H1 (cell line): ENCODE data around the gene CROT. TPM values are rescaled to one million over a fixed set of nuclear protein-coding genes. Genes with fewer than 3 reads are reported as not detected.

Experiments
- CTCF ChIA-PET: fragments of 300-600 bp; sonication (Branson Sonifier 250); formaldehyde crosslinking; loops from one replicate; lab custom pipeline; 2021; ENCODE audit not compliant: partially characterized antibody; lab: Charles Lee
- POLR2A ChIA-PET: fragments of 300-600 bp; sonication (Branson Sonifier 250); formaldehyde crosslinking; loops from one replicate; lab custom pipeline; 2021; ENCODE audit warnings: inconsistent platforms; ENCODE audit not compliant: partially characterized antibody; lab: Charles Lee
- DNase-seq, 2 experiments: peaks; one replicate each; pipeline versions ENCODE4 v3.0.0 to v3.0.0-alpha.2; 2010 to 2022; ENCODE audit warnings: low spot score in 2 of 2, low read depth in 1 of 2, mixed read lengths in 1 of 2
- FAIRE-seq: peaks from 2 replicates; lab custom pipeline; 2011; peaks lifted over from hg19 to GRCh38; lab: Jason Lieb, UNC
- H2AFZ ChIP-seq: 2 replicates; pipeline ENCODE4 v1.8.1; 2012; ENCODE audit warnings: low read length, inconsistent platforms
- H2AK5ac ChIP-seq: 2 replicates; pipeline ENCODE4 v1.6.1; 2013; ENCODE audit warnings: low read depth, low read length
- H2BK120ac ChIP-seq: replicated peaks from 2 replicates; pipeline ENCODE3; 2013; ENCODE audit warnings: low read depth, low read length, inconsistent platforms
- H2BK12ac ChIP-seq: 2 replicates; pipeline ENCODE4 v1.6.1; 2013; ENCODE audit warnings: low read depth, low read length
- H2BK15ac ChIP-seq: 2 replicates; pipeline ENCODE4 v1.6.1; 2013; ENCODE audit warnings: low read length
- H2BK20ac ChIP-seq: 2 replicates; pipeline ENCODE4 v1.6.1; 2013; ENCODE audit warnings: low read length
- H2BK5ac ChIP-seq: 2 replicates; pipeline ENCODE4 v1.6.1; 2013; ENCODE audit warnings: low read depth, low read length
- H3K14ac ChIP-seq: 2 replicates; pipeline ENCODE4 v1.6.1; 2013; ENCODE audit warnings: inconsistent platforms; ENCODE audit not compliant: insufficient read length
- H3K18ac ChIP-seq: 2 replicates; pipeline ENCODE4 v1.6.1; 2013; ENCODE audit warnings: low read length; ENCODE audit errors: extremely low read depth
- H3K23ac ChIP-seq: 2 replicates; pipeline ENCODE4 v1.6.1; 2013; ENCODE audit warnings: inconsistent platforms; ENCODE audit not compliant: insufficient read length
- H3K23me2 ChIP-seq: 2 replicates; pipeline ENCODE4 v1.6.1; 2013; ENCODE audit warnings: low read depth, low read length
- H3K27ac ChIP-seq: 2 replicates; pipeline ENCODE4 v1.6.1; 2011; ENCODE audit warnings: low read depth, low read length, inconsistent platforms
- H3K27me3 ChIP-seq, 4 experiments: replicated peaks in 1 of 4; 1 replicate in 1 of 4; 2 replicates in 3 of 4; pipeline versions ENCODE4 v1.6.1 to v1.8.1; 2011 to 2013; ENCODE audit warnings: low read length in 3 of 4, mild to moderate bottlenecking in 3 of 4, inconsistent platforms in 2 of 4, mixed read lengths in 2 of 4, moderate library complexity in 1 of 4; ENCODE audit not compliant: control insufficient read depth in 3 of 4, insufficient read depth in 3 of 4; ENCODE audit errors: extremely low read depth in 1 of 4
- H3K36me3 ChIP-seq, 4 experiments: 2 replicates each; pipeline versions ENCODE4 v1.6.1 to v1.8.1; 2011 to 2013; ENCODE audit warnings: mild to moderate bottlenecking in 4 of 4, low read length in 3 of 4, moderate library complexity in 2 of 4, control low read depth in 1 of 4, inconsistent platforms in 1 of 4; ENCODE audit not compliant: insufficient read depth in 4 of 4, control insufficient read depth in 2 of 4
- H3K4ac ChIP-seq: replicated peaks from 2 replicates; pipeline ENCODE3; 2013; ENCODE audit warnings: low read length, low read depth, mixed read lengths, inconsistent platforms; ENCODE audit not compliant: insufficient read length
- H3K4me1 ChIP-seq, 4 experiments: replicated peaks in 1 of 4; 1 replicate in 1 of 4; 2 replicates in 3 of 4; pipeline versions ENCODE4 v1.6.1 to v1.8.1; 2011 to 2013; ENCODE audit warnings: low read length in 3 of 4, inconsistent platforms in 2 of 4, mixed read lengths in 1 of 4; ENCODE audit not compliant: insufficient read depth in 4 of 4, control insufficient read depth in 3 of 4
- H3K4me2 ChIP-seq, 2 experiments: 2 replicates each; pipeline versions ENCODE4 v1.6.1 to v1.8.1; 2011 to 2013; ENCODE audit warnings: low read depth in 2 of 2, low read length in 2 of 2, control low read depth in 1 of 2, inconsistent platforms in 1 of 2, mild to moderate bottlenecking in 1 of 2; ENCODE audit not compliant: insufficient read depth in 1 of 2
- H3K4me3 ChIP-seq, 4 experiments: fragments of 200-600, 300-600 bp in 1 of 4; sonication (generic), shearing (Covaris generic), sonication (Bioruptor Twin) in 1 of 4; 2 replicates each; pipeline versions ENCODE4 v1.5.1 to v1.8.1; 2011 to 2016; ENCODE audit warnings: low read length in 4 of 4, low read depth in 3 of 4, control low read depth in 2 of 4, inconsistent platforms in 2 of 4, mild to moderate bottlenecking in 2 of 4, mixed read lengths in 1 of 4, moderate library complexity in 1 of 4; ENCODE audit not compliant: insufficient read depth in 2 of 4; ENCODE audit errors: extremely low read depth in 1 of 4
- H3K56ac ChIP-seq: replicated peaks from 2 replicates; pipeline ENCODE3; 2013; ENCODE audit warnings: low read depth, mild to moderate bottlenecking, mixed read lengths, low read length, inconsistent platforms; ENCODE audit not compliant: insufficient read length
- H3K79me1 ChIP-seq: 2 replicates; pipeline ENCODE4 v1.6.1; 2013; ENCODE audit warnings: low read depth, low read length, control low read depth
- H3K79me2 ChIP-seq, 2 experiments: 2 replicates each; pipeline versions ENCODE4 v1.6.1 to v1.8.1; 2012 to 2013; ENCODE audit warnings: low read length in 2 of 2, mild to moderate bottlenecking in 2 of 2, inconsistent platforms in 1 of 2; ENCODE audit not compliant: insufficient read depth in 2 of 2, control insufficient read depth in 1 of 2
- H3K9ac ChIP-seq, 4 experiments: replicated peaks in 1 of 4; 1 replicate in 1 of 4; 2 replicates in 3 of 4; pipeline versions ENCODE4 v1.6.1 to v1.8.1; 2011 to 2013; ENCODE audit warnings: low read depth in 3 of 4, low read length in 3 of 4, control low read depth in 2 of 4, mild to moderate bottlenecking in 2 of 4, moderate library complexity in 2 of 4, inconsistent platforms in 1 of 4; ENCODE audit errors: extremely low read depth in 1 of 4
- H3K9me3 ChIP-seq, 2 experiments: 2 replicates each; pipeline versions ENCODE4 v1.6.1 to v1.8.1; 2012 to 2013; ENCODE audit warnings: mild to moderate bottlenecking in 2 of 2, moderate library complexity in 2 of 2, control low read depth in 1 of 2, inconsistent platforms in 1 of 2, low read depth in 1 of 2, low read length in 1 of 2, mixed read lengths in 1 of 2; ENCODE audit not compliant: insufficient read depth in 2 of 2
- H4K20me1 ChIP-seq, 2 experiments: replicated peaks in 1 of 2; 2 replicates each; pipeline versions ENCODE3 to v1.8.1; 2011 to 2013; ENCODE audit warnings: inconsistent platforms in 2 of 2, low read length in 2 of 2, mild to moderate bottlenecking in 1 of 2; ENCODE audit not compliant: insufficient read depth in 2 of 2, control insufficient read depth in 1 of 2
- H4K5ac ChIP-seq: 2 replicates; pipeline ENCODE4 v1.6.1; 2013; ENCODE audit warnings: low read length, low read depth, mixed read lengths, inconsistent platforms; ENCODE audit not compliant: insufficient read length
- H4K8ac ChIP-seq: 2 replicates; pipeline ENCODE4 v1.8.0; 2013; ENCODE audit warnings: mild to moderate bottlenecking, moderate library complexity, low read length, inconsistent platforms; ENCODE audit not compliant: insufficient read depth; ENCODE audit errors: extremely low read depth
- H4K91ac ChIP-seq: replicated peaks from 2 replicates; pipeline ENCODE3; 2013; ENCODE audit warnings: low read length, mixed read lengths, inconsistent platforms; ENCODE audit not compliant: insufficient read length
- CBX5 ChIP-seq: fragments of 300-800, 300-1000 bp; sonication (generic); IDR thresholded peaks from 2 replicates; pipeline ENCODE4 v1.7.1; 2016; ENCODE audit warnings: antibody characterized with exemption, low read length, low read depth
- CREB1 ChIP-seq: IDR thresholded peaks from 2 replicates; pipeline ENCODE4 v1.6.1; 2012; ENCODE audit warnings: inconsistent platforms
- CTBP2 ChIP-seq: IDR thresholded peaks from 2 replicates; pipeline ENCODE4 v1.7.0; 2011; ENCODE audit warnings: borderline replicate concordance, mild to moderate bottlenecking, moderate library complexity, mixed read lengths, low read length; ENCODE audit not compliant: insufficient read depth, insufficient read length
- JUN ChIP-seq: IDR thresholded peaks from 2 replicates; pipeline ENCODE4 v1.6.1; 2011; ENCODE audit warnings: low read depth, mild to moderate bottlenecking, improper control_type of control experiment, low read length
- MAFK ChIP-seq: IDR thresholded peaks from 2 replicates; pipeline ENCODE4 v1.6.1; 2012; ENCODE audit warnings: low read depth, mild to moderate bottlenecking, improper control_type of control experiment, low read length
- NRF1 ChIP-seq: IDR thresholded peaks from 2 replicates; pipeline ENCODE4 v1.6.1; 2011; ENCODE audit warnings: mild to moderate bottlenecking, low read depth, low read length, improper control_type of control experiment
- POLR2A ChIP-seq, 2 experiments: IDR thresholded peaks; 1 replicate in 1 of 2; 2 replicates in 1 of 2; pipeline ENCODE4 v1.6.1; 2011; ENCODE audit warnings: low read depth in 2 of 2, low read length in 2 of 2, mild to moderate bottlenecking in 2 of 2; ENCODE audit errors: control extremely low read depth in 1 of 2
- TAF1 ChIP-seq: IDR thresholded peaks from 2 replicates; pipeline ENCODE4 v1.6.1; 2011; ENCODE audit warnings: mild to moderate bottlenecking, low read depth, low read length
- WGBS, 2 experiments: shearing (Covaris generic) in 1 of 2; methylation state at CpG; one replicate each; pipeline versions ENCODE4 v1.1.6 to v1.1.7; 2013 to 2015; ENCODE audit warnings: low lambda C conversion rate in 2 of 2, mixed read lengths in 2 of 2, inconsistent platforms in 1 of 2, low coverage in 1 of 2, missing lambda C conversion rate in 1 of 2; ENCODE audit not compliant: insufficient replicate concordance in 2 of 2, insufficient coverage in 1 of 2, insufficient read length in 1 of 2; ENCODE audit errors: extremely low coverage in 1 of 2, missing lambda C conversion rate in 1 of 2; 5-methylcytosine and 5-hydroxymethylcytosine counted together
- polyA plus RNA-seq, 7 experiments: library from polyadenylated mRNA; depleted of rRNA in 3 of 7; stranded (reverse) in 5 of 7; unstranded in 2 of 7; fragments of >200 nt in 5 of 7; fragments of 200-250 nt in 2 of 7; gene quantifications; 1 replicate in 5 of 7; 2 replicates in 1 of 7; 4 replicates in 1 of 7; pipeline versions ENCODE4 v1.2.1 to v1.2.3, GENCODE V29; 2011 to 2013; ENCODE audit warnings: missing spikeins in 2 of 7, mixed read lengths in 2 of 7
- total RNA-seq: library from RNA; stranded (reverse); fragmentation: NEBNext Ultra II Directional; extraction: Animal tissue kit (Norgen Biotek cat#: 25700); gene quantifications from 2 replicates; pipeline ENCODE4 v1.2.1, GENCODE V29; 2021

Gene CROT
- total and polyA plus RNA-seq, 2 of the 8 experiments (the other 6 are each of a cell fraction or from before 2014, with no cell fraction given): 2.2 to 5.6 TPM

GRCh38 chr7:87347664-87348063 is 2.2 kb downstream of the CROT start:
- no peak overlapping the region for H2BK12ac ChIP-seq
- no peak overlapping the region for H3K56ac ChIP-seq
- H3K14ac ChIP-seq: no peak overlapping the region
- peaks cover 6% of the 10 kb centered on the region for H3K23me2 ChIP-seq
- no peaks in the 10 kb centered on the region for H3K79me2 ChIP-seq
- WGBS, 2 experiments: 88% methylated on average over 2 of the region's 2 CpGs; no CpG with 5 or more reads in 1 of the 2 experiments
- DNase-seq: no peak
- H3K27me3 ChIP-seq: peaks cover 0 to 5% (median 0%) of the 10 kb centered on the region in 4 experiments; a peak in 2 of 7 replicates
- no peak overlapping the region for H3K27ac ChIP-seq
- FAIRE-seq: no peak
- no peak overlapping the region for H3K9ac ChIP-seq
- no peaks in the 10 kb centered on the region for H3K79me1 ChIP-seq
- H4K91ac ChIP-seq: no peak overlapping the region
- H4K8ac ChIP-seq: no peak overlapping the region
- H3K4me3 ChIP-seq: no peak overlapping the region
- ChIA-PET POLR2A (no interaction called here), CTCF (interaction anchor here (0.8 to 1.0 kb wide), 2 partner anchors 9 to 98 kb away, joined by 3 read pairs; no protein-coding TSS in a partner anchor)
- peaks cover 0 to 33% (median 6%) of the 10 kb centered on the region in 4 experiments; a peak in 3 of 8 replicates for H3K36me3 ChIP-seq
- H2BK120ac ChIP-seq: no peak overlapping the region
- no peaks in the 10 kb centered on the region for H4K20me1 ChIP-seq
- no peak overlapping the region for H3K23ac ChIP-seq
- no peak overlapping the region for H2BK20ac ChIP-seq
- H2BK5ac ChIP-seq: no peak overlapping the region
- peaks cover 0 to 2% (median 0%) of the 10 kb centered on the region in 4 experiments; a peak in 1 of 7 replicates for H3K4me1 ChIP-seq
- no peak overlapping the region for H2BK15ac ChIP-seq
- H3K4me2 ChIP-seq: no peak overlapping the region
- H3K9me3 ChIP-seq: peaks cover 4 to 6% of the 10 kb centered on the region in 2 experiments; a peak in 3 of 4 replicates
- no peak overlapping the region for H2AK5ac ChIP-seq
- no peak overlapping the region for H4K5ac ChIP-seq
- H3K4ac ChIP-seq: no peak overlapping the region
- no peak overlapping the region for H2AFZ ChIP-seq
- H3K18ac ChIP-seq: no peak overlapping the region
- TF ChIP-seq MAFK: no peak
- no peak for TF ChIP-seq CREB1
- TF ChIP-seq TAF1: no peak
- no peak for TF ChIP-seq CBX5
- no peak for TF ChIP-seq JUN
- TF ChIP-seq NRF1: no peak
- TF ChIP-seq POLR2A (IDR thresholded peaks at IDR 0.05; ENCODE audit: control extremely low read depth in 1 of 2, low read depth in 2 of 2, low read length in 2 of 2): no peak
- TF ChIP-seq CTBP2: no peak
